T-helper 1 cell treated with Interleukin-12 subunit alpha and Interleukin-12 subunit beta and Interleukin-4 antibody, amounts not matched to agents 30 μg/mL and 1 μg/mL, for 36 hours (primary cell): ENCODE measurements around the gene GOLGA6L10.
"Not testable (repeated sequence)": the region's sequence is repeated elsewhere in the genome, so short reads cannot be mapped to it uniquely, and the experiment has no call there.

Experiments
- H3K27ac Mint-ChIP-seq: one replicate; pipeline ENCODE4 v1.8.0; 2021; ENCODE audit warnings: mild to moderate bottlenecking, mixed read lengths
- H3K27me3 Mint-ChIP-seq: one replicate; pipeline ENCODE4 v1.8.0; 2021; ENCODE audit warnings: low read depth, mixed read lengths
- H3K36me3 Mint-ChIP-seq: one replicate; pipeline ENCODE4 v1.8.0; 2021; ENCODE audit warnings: low read depth, mixed read lengths
- H3K4me1 Mint-ChIP-seq: one replicate; pipeline ENCODE4 v1.8.0; 2021; ENCODE audit warnings: low read depth, mixed read lengths
- H3K4me3 Mint-ChIP-seq: one replicate; pipeline ENCODE4 v1.8.0; 2021; ENCODE audit warnings: mild to moderate bottlenecking, moderate library complexity, mixed read lengths
- H3K9me3 Mint-ChIP-seq: one replicate; pipeline ENCODE4 v1.8.0; 2021; ENCODE audit warnings: mixed read lengths

GOLGA6L10 gene

DNA sequence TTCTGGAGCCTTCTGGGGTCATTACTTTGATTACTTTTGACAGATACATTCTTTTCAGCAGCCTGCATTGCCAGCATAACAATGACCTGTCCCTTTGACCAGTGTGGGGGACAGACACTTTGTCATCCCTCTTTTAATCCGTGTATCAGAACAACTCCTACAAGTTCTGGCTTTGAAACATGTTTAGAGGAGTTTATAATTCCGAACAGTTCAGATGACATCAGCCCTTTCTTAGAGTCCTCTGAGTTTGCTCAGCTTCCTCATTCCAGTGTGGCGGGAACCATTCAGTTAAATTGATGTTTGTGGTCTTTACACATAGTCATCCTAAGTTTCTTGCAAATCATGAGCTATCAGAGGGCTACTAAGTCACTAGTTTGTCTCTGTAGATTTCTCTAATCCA, 13.5 kb upstream of the GOLGA6L10 start:
- H3K9me3 Mint-ChIP-seq, H3K27ac Mint-ChIP-seq, H3K4me3 Mint-ChIP-seq, H3K4me1 Mint-ChIP-seq, H3K27me3 Mint-ChIP-seq, H3K36me3 Mint-ChIP-seq: not testable (repeated sequence)

DNA sequence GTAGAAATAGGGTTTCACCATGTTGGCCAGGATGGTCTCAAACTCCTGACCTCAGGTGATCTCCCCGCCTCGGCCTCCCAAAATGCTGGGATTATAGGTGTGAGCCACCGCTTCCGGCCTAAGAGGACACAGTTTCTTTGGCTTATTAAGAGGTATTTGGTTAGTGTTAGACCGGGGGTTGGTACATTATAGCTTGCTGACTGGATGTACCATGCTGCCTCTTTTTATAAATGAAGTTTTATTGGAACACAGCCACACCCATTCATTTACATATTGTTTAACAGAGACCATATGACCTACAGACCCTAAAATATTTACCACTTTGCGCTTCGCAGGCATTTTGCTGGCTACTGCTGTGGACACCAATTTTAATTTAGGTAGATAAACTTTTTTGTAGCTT, 11.3 kb upstream of the GOLGA6L10 start:
- H3K27me3 Mint-ChIP-seq, H3K4me1 Mint-ChIP-seq, H3K4me3 Mint-ChIP-seq, H3K27ac Mint-ChIP-seq, H3K36me3 Mint-ChIP-seq, H3K9me3 Mint-ChIP-seq: not testable (repeated sequence)

DNA sequence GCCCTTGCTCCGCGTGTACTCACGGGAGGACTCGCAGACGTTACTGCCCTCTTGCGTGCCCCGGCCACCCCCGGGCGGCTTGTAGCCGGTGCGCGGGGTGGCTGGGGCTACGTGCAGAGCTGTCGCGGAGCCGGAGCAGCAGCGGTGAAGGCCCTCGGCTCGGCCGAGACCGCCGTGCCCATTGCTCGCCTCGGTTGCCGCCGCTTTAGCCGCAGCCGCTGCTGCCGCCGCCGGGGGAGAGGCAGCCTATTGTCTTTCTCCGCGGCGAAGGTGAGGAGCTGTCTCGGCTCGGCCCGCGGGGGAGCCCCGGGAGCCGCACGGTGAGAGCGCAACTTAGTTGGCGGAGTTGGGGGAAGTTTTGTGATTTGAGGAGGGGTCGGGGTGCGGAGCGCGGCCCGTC, 5.8 kb upstream of the GOLGA6L10 start:
- not testable (repeated sequence) for H3K27ac Mint-ChIP-seq, H3K4me1 Mint-ChIP-seq, H3K27me3 Mint-ChIP-seq, H3K9me3 Mint-ChIP-seq, H3K4me3 Mint-ChIP-seq, H3K36me3 Mint-ChIP-seq

DNA sequence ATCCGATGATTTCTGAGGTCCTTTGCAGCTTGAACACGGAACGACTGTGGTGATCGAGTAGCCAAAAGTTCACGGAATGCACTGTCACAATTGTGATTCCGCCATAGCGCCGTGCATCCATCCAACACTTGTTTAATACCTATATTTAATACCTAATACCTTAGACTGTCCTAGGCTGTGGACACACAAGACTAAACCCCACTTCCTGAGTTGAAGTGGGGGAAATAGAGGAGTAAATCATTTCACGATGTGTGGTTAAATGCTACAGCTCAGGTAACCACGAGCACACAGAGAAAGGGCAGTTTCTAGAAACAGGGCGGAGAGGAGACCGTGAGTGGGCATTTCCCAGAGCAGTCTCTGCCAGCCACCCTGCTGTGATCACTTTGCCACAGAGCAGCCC, 5.3 kb upstream of the GOLGA6L10 start:
- not testable (repeated sequence) for H3K27ac Mint-ChIP-seq, H3K9me3 Mint-ChIP-seq, H3K4me3 Mint-ChIP-seq

DNA sequence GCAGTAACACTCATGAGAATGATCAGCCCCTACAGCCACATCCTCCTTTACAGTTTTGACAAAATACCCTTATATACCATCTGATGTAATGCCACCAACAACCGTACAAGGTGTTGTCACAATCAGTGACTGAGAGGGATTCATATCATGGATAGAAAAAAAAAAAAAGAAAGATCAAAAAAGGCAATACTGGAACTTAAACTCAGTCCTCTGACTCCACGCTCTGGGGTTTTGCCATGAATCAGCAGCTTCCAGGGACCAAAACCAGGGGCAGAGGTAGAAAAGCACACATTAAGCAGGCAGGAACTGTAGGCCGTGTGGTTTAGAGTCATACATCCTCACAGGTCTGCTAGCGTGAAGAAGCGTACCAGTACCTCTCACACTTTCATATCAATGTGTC, 1.6 kb downstream of the GOLGA6L10 start:
- not testable (repeated sequence) for H3K27me3 Mint-ChIP-seq, H3K4me1 Mint-ChIP-seq, H3K36me3 Mint-ChIP-seq, H3K4me3 Mint-ChIP-seq, H3K9me3 Mint-ChIP-seq, H3K27ac Mint-ChIP-seq

More for the DNA sequence above, 5.3 kb upstream of the GOLGA6L10 start:
- H3K27me3 Mint-ChIP-seq, H3K36me3 Mint-ChIP-seq, H3K4me1 Mint-ChIP-seq: not testable (repeated sequence)

DNA sequence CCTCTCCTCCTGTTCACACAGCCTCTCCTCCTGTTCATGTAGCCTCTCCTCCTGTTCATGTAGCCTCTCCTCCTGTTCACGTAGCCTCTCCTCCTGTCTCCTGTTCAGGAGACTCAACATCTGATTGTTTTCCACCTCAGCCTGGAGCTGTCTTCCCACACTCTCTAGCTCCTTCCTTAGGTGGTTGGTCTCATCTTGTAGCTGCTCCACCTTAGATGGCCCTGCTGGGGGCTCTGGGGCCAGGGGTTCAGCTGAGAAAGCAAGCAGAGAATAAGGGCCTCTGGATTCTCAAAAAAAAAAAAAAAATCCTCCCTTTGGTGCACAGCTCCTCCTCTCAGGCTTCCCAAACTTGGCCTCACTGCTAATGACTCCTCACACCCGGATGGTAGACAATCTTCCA, 4.1 kb downstream of the GOLGA6L10 start:
- H3K27ac Mint-ChIP-seq, result not testable (repeated sequence)

DNA sequence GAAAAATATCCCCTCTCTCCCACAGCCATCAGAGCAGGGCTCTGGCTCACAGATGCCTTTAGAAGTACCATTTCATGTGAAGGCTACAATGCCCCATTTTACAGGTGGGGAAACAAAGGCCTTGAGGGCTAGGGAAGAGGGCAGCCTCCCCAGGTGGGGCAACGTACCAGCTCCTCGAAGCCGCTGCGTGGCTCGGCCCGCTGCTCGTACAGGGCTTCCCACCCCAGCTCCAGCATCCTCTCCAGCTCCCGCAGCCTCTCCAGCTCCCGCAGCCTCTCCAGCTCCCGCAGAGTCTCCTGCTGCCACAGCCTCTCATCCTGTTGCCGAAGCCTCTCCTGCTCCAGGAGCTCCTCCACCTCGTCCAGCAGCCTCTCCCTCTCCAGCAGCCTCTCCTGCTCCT, 4.9 kb downstream of the GOLGA6L10 start:
- not testable (repeated sequence) for H3K4me1 Mint-ChIP-seq, H3K27ac Mint-ChIP-seq, H3K9me3 Mint-ChIP-seq, H3K36me3 Mint-ChIP-seq, H3K27me3 Mint-ChIP-seq, H3K4me3 Mint-ChIP-seq

More for the DNA sequence above, 4.1 kb downstream of the GOLGA6L10 start:
- H3K4me3 Mint-ChIP-seq, H3K9me3 Mint-ChIP-seq, H3K36me3 Mint-ChIP-seq, H3K4me1 Mint-ChIP-seq, H3K27me3 Mint-ChIP-seq: not testable (repeated sequence)

DNA sequence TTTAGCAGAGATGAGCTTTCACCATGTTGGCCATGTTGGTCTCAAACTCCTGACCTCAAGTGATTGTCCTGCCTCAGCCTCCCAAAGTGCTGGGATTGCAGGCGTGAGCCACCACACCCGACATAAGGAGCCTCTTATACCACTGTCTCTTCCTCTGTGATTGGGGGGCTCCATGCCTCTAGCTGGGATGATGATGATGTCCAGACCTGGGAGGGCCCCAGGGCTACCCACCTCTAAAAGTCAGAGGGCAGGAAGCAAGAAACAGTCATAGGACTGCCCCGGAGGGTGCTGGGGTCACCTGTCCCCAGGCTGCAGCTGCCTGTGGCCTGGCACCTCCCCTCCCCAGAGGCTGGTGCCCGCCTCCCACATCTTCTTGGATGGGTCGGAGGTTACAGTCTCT, 5.4 kb downstream of the GOLGA6L10 start:
- H3K4me3 Mint-ChIP-seq, H3K27me3 Mint-ChIP-seq, H3K4me1 Mint-ChIP-seq, H3K9me3 Mint-ChIP-seq, H3K36me3 Mint-ChIP-seq, H3K27ac Mint-ChIP-seq: not testable (repeated sequence)

DNA sequence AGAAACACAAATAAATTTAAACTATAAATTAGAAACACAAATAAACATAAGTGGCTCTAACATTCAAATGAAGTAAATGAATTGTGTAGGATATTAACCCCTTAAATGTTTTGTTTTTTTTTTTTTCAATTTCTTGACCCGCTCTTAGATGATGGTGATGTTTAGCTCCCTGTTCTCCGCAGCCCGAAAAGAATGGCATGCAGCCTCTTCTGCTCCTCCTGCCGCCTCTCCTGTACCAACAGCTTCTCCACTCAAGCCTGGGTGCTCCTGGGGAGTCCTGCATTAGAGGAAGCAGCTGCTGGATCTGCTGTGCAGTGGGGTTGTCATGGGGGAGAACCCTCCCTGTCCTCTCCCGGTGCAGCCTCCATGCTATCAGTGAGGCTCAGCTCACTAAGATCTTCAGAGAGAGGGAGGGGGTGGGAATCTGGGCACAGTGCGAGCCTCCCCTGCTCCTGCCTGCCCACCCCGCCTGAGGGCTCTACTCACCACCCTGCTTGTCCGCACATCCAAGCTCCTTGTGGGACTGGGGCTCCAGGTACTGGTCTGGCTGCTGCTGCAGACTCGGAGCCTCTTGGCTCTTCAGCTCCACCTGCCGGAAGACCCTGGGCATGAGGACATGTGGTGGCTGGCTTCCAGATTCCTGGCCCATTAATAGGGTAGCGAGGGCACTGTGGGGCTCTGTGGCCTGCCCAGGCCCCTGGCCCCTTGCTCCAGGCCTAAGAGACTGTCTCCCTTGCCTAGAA, 6.5 kb downstream of the GOLGA6L10 start:
- not testable (repeated sequence) for H3K27ac Mint-ChIP-seq, H3K4me1 Mint-ChIP-seq, H3K36me3 Mint-ChIP-seq, H3K9me3 Mint-ChIP-seq, H3K27me3 Mint-ChIP-seq, H3K4me3 Mint-ChIP-seq

DNA sequence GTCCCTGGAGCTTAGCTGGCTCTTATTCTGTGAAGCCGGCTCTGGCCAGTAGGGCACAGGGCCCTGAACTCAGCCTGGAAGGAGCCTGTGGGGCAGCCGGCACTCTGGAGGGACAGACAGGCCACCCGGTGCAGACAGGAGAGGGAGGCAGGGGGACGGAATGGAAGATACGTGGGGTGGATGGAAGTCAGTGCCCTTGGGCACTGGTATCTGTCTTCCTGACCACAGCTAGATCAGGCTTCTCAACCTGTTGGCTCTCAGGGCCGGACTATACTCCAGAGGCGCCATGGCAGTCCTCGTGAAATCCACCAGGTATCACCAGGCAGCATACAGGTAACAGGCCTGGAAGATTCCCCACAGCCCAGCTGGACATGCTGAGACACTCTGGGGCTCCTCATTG, 10.7 kb downstream of the GOLGA6L10 start:
- not testable (repeated sequence) for H3K9me3 Mint-ChIP-seq, H3K27ac Mint-ChIP-seq, H3K4me1 Mint-ChIP-seq, H3K36me3 Mint-ChIP-seq, H3K4me3 Mint-ChIP-seq, H3K27me3 Mint-ChIP-seq

DNA sequence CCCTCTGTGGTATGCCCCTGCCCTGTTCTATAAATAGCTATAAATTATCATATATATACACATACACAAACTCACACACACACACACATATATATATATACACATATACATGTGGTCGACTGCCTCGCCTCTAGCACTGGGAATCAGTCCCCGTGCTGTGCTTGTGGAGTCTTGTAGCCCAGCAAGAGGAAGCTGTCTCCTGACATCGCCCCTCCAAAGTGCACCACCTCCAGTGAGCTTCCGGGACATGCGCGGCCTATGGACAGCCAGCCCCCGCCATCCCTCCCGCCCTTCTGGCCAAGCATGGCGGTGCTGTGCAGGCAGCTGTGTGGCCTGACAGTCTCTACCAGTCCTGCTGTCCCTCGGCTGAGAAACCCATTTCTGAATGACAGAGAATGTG, 11.2 kb downstream of the GOLGA6L10 start:
- not testable (repeated sequence) for H3K27me3 Mint-ChIP-seq, H3K9me3 Mint-ChIP-seq, H3K27ac Mint-ChIP-seq, H3K36me3 Mint-ChIP-seq, H3K4me3 Mint-ChIP-seq, H3K4me1 Mint-ChIP-seq

DNA sequence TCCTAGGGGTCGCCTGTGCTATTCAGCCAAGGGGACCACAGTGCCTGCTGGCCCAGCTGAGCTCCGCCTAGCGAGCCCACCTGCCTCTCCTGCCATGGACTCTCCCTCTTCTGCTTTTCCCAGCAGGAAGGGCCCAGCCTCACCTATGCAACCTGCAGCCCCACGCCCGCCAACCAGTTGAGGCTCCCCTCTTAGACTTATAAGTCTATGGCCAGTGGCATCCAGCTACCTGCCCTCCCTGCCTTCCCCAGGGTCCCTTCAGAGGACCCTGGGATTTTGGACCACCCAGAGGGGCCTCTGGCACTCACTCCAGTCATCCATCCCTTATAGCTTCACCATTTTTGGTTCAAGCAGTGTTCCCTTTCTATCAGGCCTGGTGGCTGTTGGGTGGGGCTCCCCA, 12.2 kb downstream of the GOLGA6L10 start:
- H3K4me3 Mint-ChIP-seq, H3K9me3 Mint-ChIP-seq, H3K36me3 Mint-ChIP-seq, H3K27me3 Mint-ChIP-seq, H3K4me1 Mint-ChIP-seq, H3K27ac Mint-ChIP-seq: not testable (repeated sequence)

DNA sequence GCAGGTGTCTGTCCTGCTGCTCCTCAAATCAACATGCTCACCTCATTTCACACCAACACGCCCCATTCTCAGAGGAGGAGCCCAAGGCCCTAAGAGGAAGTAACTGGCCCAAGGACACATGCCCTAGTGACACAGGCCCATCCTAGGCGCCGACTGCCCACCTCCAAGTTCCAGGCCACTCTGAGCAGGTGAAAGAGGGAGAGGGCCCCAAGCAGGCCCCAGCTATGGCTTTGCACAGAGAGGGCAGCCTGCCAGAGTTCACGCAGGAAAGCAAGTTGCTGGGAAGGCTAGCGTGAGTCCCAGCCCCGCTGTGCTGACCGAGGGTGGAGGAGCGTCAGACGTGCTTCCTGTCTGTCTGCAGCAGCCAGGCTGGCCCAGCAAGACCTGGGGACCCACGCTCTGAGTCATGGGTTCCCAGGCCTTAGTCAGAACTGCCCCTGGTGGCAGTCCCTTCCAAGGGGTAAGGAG, 13.1 kb downstream of the GOLGA6L10 start:
- H3K4me1 Mint-ChIP-seq, H3K9me3 Mint-ChIP-seq, H3K4me3 Mint-ChIP-seq, H3K36me3 Mint-ChIP-seq, H3K27me3 Mint-ChIP-seq, H3K27ac Mint-ChIP-seq: not testable (repeated sequence)

DNA sequence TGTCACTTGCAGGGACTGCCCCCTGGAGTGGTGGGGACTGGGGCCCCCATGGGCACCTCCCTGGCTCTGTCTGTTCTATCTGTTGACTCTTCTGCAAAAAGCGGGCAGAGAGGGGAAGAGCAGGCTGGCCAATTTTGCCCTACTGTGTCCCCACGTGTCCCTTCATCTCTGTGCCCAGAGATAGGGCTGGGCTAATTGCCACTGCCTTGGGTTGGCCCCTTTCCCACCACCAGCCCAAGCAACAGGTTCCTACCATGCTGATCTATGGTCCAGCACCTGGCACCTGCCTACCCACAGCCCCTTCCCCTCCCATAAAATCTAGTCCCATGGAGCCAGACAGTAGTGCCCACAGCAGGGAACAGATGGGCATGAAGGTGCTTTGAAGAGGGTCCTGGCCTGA, 14.3 kb downstream of the GOLGA6L10 start:
- H3K9me3 Mint-ChIP-seq, H3K4me1 Mint-ChIP-seq, H3K27me3 Mint-ChIP-seq, H3K27ac Mint-ChIP-seq, H3K4me3 Mint-ChIP-seq, H3K36me3 Mint-ChIP-seq: not testable (repeated sequence)

DNA sequence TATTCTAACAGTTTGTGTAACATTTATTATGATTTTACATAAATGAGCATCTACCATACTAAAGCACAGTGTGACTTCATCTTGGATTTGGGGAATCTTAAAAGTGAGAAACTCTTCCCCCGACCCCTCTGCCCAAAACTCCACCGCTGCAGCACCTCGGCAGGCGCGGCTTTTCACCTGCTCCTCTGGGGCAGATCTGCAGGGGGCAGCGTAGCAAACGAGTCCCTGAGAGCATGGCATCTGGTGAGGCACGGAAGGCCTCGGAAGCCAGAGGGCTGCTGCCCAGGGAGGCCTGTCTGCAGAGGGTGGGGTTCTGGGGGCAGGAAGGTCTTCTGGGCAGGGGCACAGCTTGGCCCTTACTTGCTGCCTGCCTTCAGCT, 14.7 kb downstream of the GOLGA6L10 start:
- H3K9me3 Mint-ChIP-seq, H3K4me3 Mint-ChIP-seq, H3K27me3 Mint-ChIP-seq, H3K4me1 Mint-ChIP-seq, H3K27ac Mint-ChIP-seq, H3K36me3 Mint-ChIP-seq: not testable (repeated sequence)
